ENCODE measurements around the gene RASL12.

The RASL12 gene

DNA sequence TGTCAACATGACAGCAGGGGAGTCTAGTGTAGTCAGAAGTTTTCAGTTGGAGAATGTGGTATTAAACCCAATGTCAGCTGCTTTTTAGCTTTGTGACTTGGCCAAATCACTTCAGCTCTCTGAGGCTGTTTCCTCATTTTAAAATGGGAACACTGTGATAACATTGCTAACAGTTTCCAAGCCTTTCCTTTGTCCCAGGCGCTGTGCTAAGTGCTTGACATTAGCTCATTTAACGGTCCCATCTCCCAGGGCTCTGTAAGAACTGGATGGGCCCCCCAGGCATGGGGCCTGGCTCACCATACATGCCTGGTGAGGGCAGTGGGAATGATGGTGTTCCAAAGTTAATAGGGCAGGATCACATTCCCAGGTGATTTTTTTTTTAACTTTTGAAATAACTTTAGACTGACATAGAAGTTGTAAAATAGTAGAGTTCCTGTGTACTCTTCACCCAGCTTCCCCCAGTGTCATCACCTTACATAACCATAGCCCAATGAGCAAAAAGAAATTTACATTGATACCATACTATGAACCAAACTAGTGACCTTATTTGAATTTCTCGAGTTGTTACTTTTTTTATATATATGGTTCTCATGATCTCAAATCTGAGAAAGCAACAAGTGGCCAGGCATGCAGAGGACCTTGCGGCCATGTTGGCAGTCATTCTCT is 7.7 kb downstream of the RASL12 start:
- H3K27ac ChIP-seq = no peak overlapping the region
- TF ChIP-seq, protein P1, sequence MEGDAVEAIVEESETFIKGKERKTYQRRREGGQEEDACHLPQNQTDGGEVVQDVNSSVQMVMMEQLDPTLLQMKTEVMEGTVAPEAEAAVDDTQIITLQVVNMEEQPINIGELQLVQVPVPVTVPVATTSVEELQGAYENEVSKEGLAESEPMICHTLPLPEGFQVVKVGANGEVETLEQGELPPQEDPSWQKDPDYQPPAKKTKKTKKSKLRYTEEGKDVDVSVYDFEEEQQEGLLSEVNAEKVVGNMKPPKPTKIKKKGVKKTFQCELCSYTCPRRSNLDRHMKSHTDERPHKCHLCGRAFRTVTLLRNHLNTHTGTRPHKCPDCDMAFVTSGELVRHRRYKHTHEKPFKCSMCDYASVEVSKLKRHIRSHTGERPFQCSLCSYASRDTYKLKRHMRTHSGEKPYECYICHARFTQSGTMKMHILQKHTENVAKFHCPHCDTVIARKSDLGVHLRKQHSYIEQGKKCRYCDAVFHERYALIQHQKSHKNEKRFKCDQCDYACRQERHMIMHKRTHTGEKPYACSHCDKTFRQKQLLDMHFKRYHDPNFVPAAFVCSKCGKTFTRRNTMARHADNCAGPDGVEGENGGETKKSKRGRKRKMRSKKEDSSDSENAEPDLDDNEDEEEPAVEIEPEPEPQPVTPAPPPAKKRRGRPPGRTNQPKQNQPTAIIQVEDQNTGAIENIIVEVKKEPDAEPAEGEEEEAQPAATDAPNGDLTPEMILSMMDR (conservative IDR thresholded peaks at IDR 0.05) = no peak

- TF ChIP-seq, protein P1 (conservative IDR thresholded peaks at IDR 0.05) = no peak
- H3K27ac ChIP-seq = no peak overlapping the region
These were observed 8.4 kb downstream of the RASL12 start for GRCh38 chr15:65059369-65059750.

GRCh38 chr15:65058394-65059368 is 9.1 kb downstream of the RASL12 start:
- H3K27ac ChIP-seq = no peak overlapping the region
- TF ChIP-seq, protein P1 (conservative IDR thresholded peaks at IDR 0.05) = no peak

DNA sequence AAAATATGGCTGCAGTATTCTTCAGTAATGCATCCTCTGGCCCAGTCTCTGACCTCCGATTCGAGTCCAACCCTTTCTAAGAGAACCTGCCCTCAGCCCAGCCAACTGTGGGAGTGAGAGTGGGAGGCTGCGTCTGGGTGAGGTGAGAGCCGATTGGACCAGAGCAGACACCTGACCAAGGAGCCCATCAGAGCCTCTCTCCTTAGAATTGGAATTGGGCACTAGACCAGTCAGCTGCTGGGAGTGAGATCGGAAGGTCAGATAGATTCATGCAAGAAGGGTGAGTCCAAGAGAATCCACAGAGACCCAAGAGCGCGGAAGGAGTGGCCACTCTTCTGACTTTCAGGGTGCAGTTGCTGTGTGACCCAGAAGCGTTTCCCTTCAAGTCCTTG is 10.2 kb downstream of the RASL12 start:
- no peak overlapping the region for H3K27ac ChIP-seq
- TF ChIP-seq, protein P1 (conservative IDR thresholded peaks at IDR 0.05) = no peak

GRCh38 chr15:65056868-65057548 is 10.8 kb downstream of the RASL12 start:
- TF ChIP-seq, protein P1 (conservative IDR thresholded peaks at IDR 0.05) = no peak
- H3K27ac ChIP-seq = no peak overlapping the region

GRCh38 chr15:65056106-65056505 is 11.7 kb downstream of the RASL12 start:
- H3K27ac ChIP-seq = no peak overlapping the region
- TF ChIP-seq, protein P1 (conservative IDR thresholded peaks at IDR 0.05) = no peak

Data from VCaP (cell line).